Measurements from ENCODE around the gene BMPER. TPM values are rescaled to one million over a fixed set of nuclear protein-coding genes. Genes with fewer than 3 reads are reported as not detected.

Gene BMPER
- total and polyA plus RNA-seq, 2 of the 8 experiments (the other 6 are each of a cell fraction or from before 2014, with no cell fraction given): 0.33 to 0.69 TPM

DNA sequence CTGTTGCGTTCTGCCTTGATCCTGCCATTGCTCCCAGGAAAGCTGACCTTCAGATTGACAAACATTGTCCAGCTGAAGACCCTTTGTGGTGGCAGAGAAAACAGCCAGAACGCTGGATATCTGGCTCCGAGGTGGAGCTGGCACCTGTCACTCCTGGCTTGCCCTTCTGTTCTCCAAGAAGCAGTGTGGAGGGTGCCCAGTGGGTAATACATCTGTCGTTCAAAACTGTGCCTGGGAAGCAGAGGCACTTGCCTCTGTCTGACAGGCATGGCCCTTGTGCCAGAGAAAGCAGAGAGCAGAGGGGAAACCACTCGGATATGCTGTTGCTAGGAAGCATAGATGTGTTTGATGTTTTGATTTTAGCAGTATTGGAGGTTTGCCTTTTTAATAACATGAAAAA, 231.4 kb downstream of the BMPER start:
- Histone ChIP-seq H3K9ac (replicated peaks in 1 of 4; ENCODE audit: extremely low read depth in 1 of 4, low read depth in 3 of 4, low read length in 3 of 4) (no peak overlapping the region), H3K23me2 (ENCODE audit: low read depth, low read length) (no peaks in the 10 kb centered on the region), H3K27ac (ENCODE audit: low read depth, low read length) (no peak overlapping the region), H2BK12ac (ENCODE audit: low read depth, low read length) (0 out of 2 replicates have a peak overlapping the region, but pooled peaks have one; percentile 1), H4K8ac (ENCODE audit: extremely low read depth, insufficient read depth, low read length) (no peak overlapping the region), H3K27me3 (replicated peaks in 1 of 4; ENCODE audit: control insufficient read depth in 3 of 4, extremely low read depth in 1 of 4, insufficient read depth in 3 of 4, low read length in 3 of 4) (no peaks in the 10 kb centered on the region), H4K5ac (ENCODE audit: insufficient read length, low read depth, low read length) (no peak overlapping the region), H3K79me1 (ENCODE audit: low read depth, low read length) (no peaks in the 10 kb centered on the region), H2AK5ac (ENCODE audit: low read depth, low read length) (no peak overlapping the region), H4K91ac (replicated peaks; ENCODE audit: insufficient read length, low read length) (no peak overlapping the region), H3K4me2 (ENCODE audit: insufficient read depth in 1 of 2, low read depth in 2 of 2, low read length in 2 of 2) (no peak overlapping the region), H3K14ac (ENCODE audit: insufficient read length) (no peak overlapping the region), H3K56ac (replicated peaks; ENCODE audit: insufficient read length, low read depth, low read length) (no peak overlapping the region), H3K9me3 (ENCODE audit: insufficient read depth in 2 of 2, low read depth in 1 of 2, low read length in 1 of 2) (no peaks in the 10 kb centered on the region), H3K4ac (replicated peaks; ENCODE audit: insufficient read length, low read depth, low read length) (no peak overlapping the region), H3K36me3 (ENCODE audit: control insufficient read depth in 2 of 4, insufficient read depth in 4 of 4, low read length in 3 of 4) (no peaks in the 10 kb centered on the region), H2BK20ac (ENCODE audit: low read length) (peak overlapping the region; percentile 52; the same call in 1 of the 2 replicates), H2AFZ (ENCODE audit: low read length) (no peak overlapping the region), H3K18ac (ENCODE audit: extremely low read depth, low read length) (no peak overlapping the region), H3K23ac (ENCODE audit: insufficient read length) (no peak overlapping the region), H2BK5ac (ENCODE audit: low read depth, low read length) (no peak overlapping the region), H3K79me2 (ENCODE audit: control insufficient read depth in 1 of 2, insufficient read depth in 2 of 2, low read length in 2 of 2) (no peaks in the 10 kb centered on the region), H2BK120ac (replicated peaks; ENCODE audit: low read depth, low read length) (no peak overlapping the region), H2BK15ac (ENCODE audit: low read length) (0 out of 2 replicates have a peak overlapping the region, but pooled peaks have one; percentile 46), H3K4me3 (ENCODE audit: extremely low read depth in 1 of 4, insufficient read depth in 2 of 4, low read depth in 3 of 4, low read length in 4 of 4) (no peak overlapping the region), H4K20me1 (replicated peaks in 1 of 2; ENCODE audit: control insufficient read depth in 1 of 2, insufficient read depth in 2 of 2, low read length in 2 of 2) (no peaks in the 10 kb centered on the region), H3K4me1 (replicated peaks in 1 of 4; ENCODE audit: control insufficient read depth in 3 of 4, insufficient read depth in 4 of 4, low read length in 3 of 4) (peaks cover 0 to 9% (median 4%) of the 10 kb centered on the region in 4 experiments; a peak in 6 of 7 replicates)
- CTCF ChIA-PET (ENCODE audit: partially characterized antibody): interaction anchor here (0.9 to 12.3 kb wide), 12 partner anchors 8 to 460 kb away, joined by 3 to 197 read pairs (median 4); no protein-coding TSS in a partner anchor
- DNase-seq (ENCODE audit: low read depth in 1 of 2, low spot score in 2 of 2) (no peak), FAIRE-seq (no peak)
- POLR2A ChIA-PET (ENCODE audit: partially characterized antibody): interaction anchor here (1.5 kb wide), 1 partner anchor 22 kb away, joined by 4 read pairs; no protein-coding TSS in a partner anchor
- 92% methylated on average over 5 of the region's 5 CpGs; no CpG with 5 or more reads in 1 of the 2 experiments for WGBS, 2 experiments (ENCODE audit: extremely low coverage in 1 of 2, insufficient coverage in 1 of 2, insufficient read length in 1 of 2, insufficient replicate concordance in 2 of 2, low coverage in 1 of 2, low lambda C conversion rate in 2 of 2, missing lambda C conversion rate in 1 of 2)
- TF ChIP-seq ASH2L (IDR thresholded peaks at IDR 0.05; ENCODE audit: low read length) (no peak), POLR2A (IDR thresholded peaks at IDR 0.05; ENCODE audit: control extremely low read depth in 1 of 2, low read depth in 2 of 2, low read length in 2 of 2) (no peak), EP300 (IDR thresholded peaks at IDR 0.05; ENCODE audit: borderline replicate concordance in 1 of 2, low read depth in 2 of 2, low read length in 2 of 2) (no peak), RXRA (IDR thresholded peaks at IDR 0.05; ENCODE audit: insufficient read depth, low read depth, low read length) (no peak), CREB1 (IDR thresholded peaks at IDR 0.05) (no peak), BRCA1 (IDR thresholded peaks at IDR 0.05; ENCODE audit: low read depth, low read length) (no peak), BACH1 (IDR thresholded peaks at IDR 0.05; ENCODE audit: low read length) (no peak)

Data from H1 (cell line).